Left lung (tissue), 10 donors: Measurements from ENCODE around the gene MED12L. TPM values are rescaled to one million over a fixed set of nuclear protein-coding genes. Genes with fewer than 3 reads are reported as not detected.

Experiments used
- ATAC-seq: fragments of 200-7000 bp; cut with Tn5 transposase; one replicate; pipeline ENCODE4 v1.9.1; 2020; ENCODE audit warnings: moderate library complexity
- DNase-seq, 4 donors: peaks; one replicate each; pipeline ENCODE4 v3.0.0-alpha.2; 2013 to 2020
- H3K27ac ChIP-seq, 2 donors: fragments of 200-600 bp; sonication (generic) in 1 of 2; one replicate each; pipeline versions ENCODE4 v1.5.0 to v1.8.0; 2020 to 2021
- H3K27me3 ChIP-seq, 2 donors: fragments of 200-600 bp; sonication (generic) in 1 of 2; one replicate each; pipeline versions ENCODE4 v1.5.0 to v1.8.0; 2020 to 2021
- H3K36me3 ChIP-seq, 2 donors: fragments of 200-600 bp; sonication (generic) in 1 of 2; one replicate each; pipeline versions ENCODE4 v1.5.0 to v1.8.0; 2020 to 2021
- H3K4me1 ChIP-seq, 2 donors: fragments of 200-600 bp; one replicate each; pipeline ENCODE4 v1.8.0; 2021
- H3K4me3 ChIP-seq, 2 donors: fragments of 200-600 bp; sonication (generic) in 1 of 2; one replicate each; pipeline versions ENCODE4 v1.5.0 to v1.8.0; 2020 to 2021; ENCODE audit warnings: mild to moderate bottlenecking in 1 of 2
- H3K9me3 ChIP-seq, 2 donors: fragments of 200-600 bp; sonication (generic) in 1 of 2; one replicate each; pipeline versions ENCODE4 v1.5.0 to v1.8.0; 2020 to 2021
- CTCF ChIP-seq, 2 donors: fragments of 200-600 bp; sonication (generic) in 1 of 2; IDR thresholded peaks; one replicate each; pipeline versions ENCODE4 v1.5.0 to v1.8.0; 2021; ENCODE audit warnings: antibody characterized with exemption in 2 of 2
- intact Hi-C, 2 donors: fragments of 100-400 bp; cut with DNase I; formaldehyde crosslinking; loops; one replicate each; pipeline versions ENCODE4 v1.11.2 to v1.14.2; 2022
- polyA plus RNA-seq, 6 donors: library from polyadenylated mRNA; unstranded; fragments of 120-200 nt; gene quantifications; one replicate each; pipeline ENCODE4 v1.2.1, GENCODE V29; 2013; ENCODE audit not compliant: insufficient read length in 6 of 6
- total RNA-seq, 2 donors: library from RNA; stranded (reverse); fragmentation: NEBNext Ultra II Directional; extraction: Animal tissue kit (Norgen Biotek cat#: 25700); gene quantifications; one replicate each; pipeline ENCODE4 v1.2.1, GENCODE V29; 2021
- donor health status: DM: no; HTN: yes; CAD: no.
- donor health status: DM: no; HTN: no; CAD: no.

The MED12L gene
- total and polyA plus RNA-seq, 8 donors = 0.66 to 1.0 (median 0.77) TPM

GRCh38 chr3:151084893-151085226 is 604 bp upstream of the MED12L start:
- Histone ChIP-seq H3K4me3 (peak overlapping the region; percentile 63 to 64), H3K4me1 (peaks cover 12 to 28% of the 10 kb centered on the region in 2 donors), H3K36me3 (no peaks in the 10 kb centered on the region), H3K9me3 (no peaks in the 10 kb centered on the region), H3K27me3 (peaks cover 26 to 70% of the 10 kb centered on the region in 2 donors), H3K27ac (no peak overlapping the region)
- TF ChIP-seq CTCF (IDR thresholded peaks at IDR 0.05) = no peak
- ATAC-seq (no peak), DNase-seq (no peak)
- intact Hi-C loops = no loop called here

- Histone ChIP-seq H3K9me3 (no peaks in the 10 kb centered on the region), H3K4me1 (peaks cover 12 to 28% of the 10 kb centered on the region in 2 donors), H3K27ac (no peak overlapping the region), H3K36me3 (no peaks in the 10 kb centered on the region), H3K27me3 (peaks cover 26 to 70% of the 10 kb centered on the region in 2 donors), H3K4me3 (peak overlapping the region; percentile 63 to 64)
- intact Hi-C loops = no loop called here
- DNase-seq (peak in 2 of 4 donors; percentile 6 to 83), ATAC-seq (peak; percentile 45)
- TF ChIP-seq CTCF (IDR thresholded peaks at IDR 0.05) = no peak
Observed at GRCh38 chr3:151085889-151086483, 522 bp downstream of the MED12L start.

- Histone ChIP-seq H3K36me3 (no peaks in the 10 kb centered on the region), H3K4me3 (peak overlapping the region; percentile 63 to 64), H3K9me3 (no peaks in the 10 kb centered on the region), H3K27ac (no peak overlapping the region), H3K27me3 (peaks cover 26 to 66% of the 10 kb centered on the region in 2 donors), H3K4me1 (peaks cover 12 to 28% of the 10 kb centered on the region in 2 donors)
- DNase-seq (peak; percentile 68 to 91 (median 81)), ATAC-seq (peak; percentile 90)
- intact Hi-C loops = no loop called here
- peak in 1 of 2 donors; percentile 9 for TF ChIP-seq CTCF (IDR thresholded peaks at IDR 0.05)
Observed at GRCh38 chr3:151086484-151087456, 1.3 kb downstream of the MED12L start.

- DNase-seq (no peak), ATAC-seq (no peak)
- Histone ChIP-seq H3K4me1 (peaks cover 12 to 28% of the 10 kb centered on the region in 2 donors), H3K36me3 (no peaks in the 10 kb centered on the region), H3K9me3 (no peaks in the 10 kb centered on the region), H3K4me3 (no peak overlapping the region), H3K27ac (no peak overlapping the region), H3K27me3 (peaks cover 26 to 57% of the 10 kb centered on the region in 2 donors)
- TF ChIP-seq CTCF (IDR thresholded peaks at IDR 0.05) = no peak
- intact Hi-C loops = no loop called here
Observed at GRCh38 chr3:151087648-151088047, 2.2 kb downstream of the MED12L start.
